NCI-H1436 treated with DMSO at 0.1 percent for 48 hours (cell line): Measurements from ENCODE around the gene MAD1L1.
"Not testable (repeated sequence)": the region's sequence is repeated elsewhere in the genome, so short reads cannot be mapped to it uniquely, and the experiment has no call there.

Source experiments
- DNase-seq: peaks from one replicate; lab custom pipeline; 2025; lab: John Stamatoyannopoulos, UW

MAD1L1 gene

DNA sequence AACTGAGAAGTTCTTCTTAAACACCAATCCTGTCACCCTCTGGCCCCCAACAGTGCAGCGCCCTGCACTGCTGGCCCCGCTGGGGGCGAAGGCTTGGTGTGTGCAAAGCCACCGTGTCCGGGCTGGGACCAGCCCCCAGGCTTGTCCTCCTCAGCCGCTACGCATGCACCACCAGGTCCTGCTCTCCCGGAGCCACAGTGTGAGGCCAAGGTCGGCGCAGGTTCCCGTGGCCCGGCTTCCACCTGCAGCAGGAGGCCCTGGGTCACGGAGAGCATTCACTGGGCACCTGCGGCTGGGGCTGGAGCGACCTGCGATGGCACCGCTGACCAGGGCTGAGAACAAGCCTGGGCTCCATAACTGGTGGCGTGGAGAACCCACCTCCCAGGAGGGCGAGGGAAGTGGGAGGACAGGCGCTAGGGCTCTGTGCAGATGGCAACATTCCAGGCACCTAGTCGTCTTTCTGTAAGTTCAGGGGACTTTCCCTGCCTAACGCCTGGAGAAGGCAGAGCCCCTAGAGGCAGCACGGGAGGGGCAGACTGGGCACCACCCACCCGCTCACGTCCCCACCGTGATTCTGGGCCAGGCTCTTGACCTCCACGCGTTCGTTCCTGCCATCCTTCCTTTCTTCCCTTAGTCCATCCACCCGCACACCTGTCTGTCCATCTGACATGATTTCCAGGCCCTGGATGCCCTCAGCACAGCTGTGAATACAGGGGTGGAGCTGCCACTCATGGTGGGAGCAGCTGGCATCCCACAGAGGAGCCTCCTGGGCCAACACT is 291.1 kb downstream of the MAD1L1 start:
- no peak for DNase-seq

DNA sequence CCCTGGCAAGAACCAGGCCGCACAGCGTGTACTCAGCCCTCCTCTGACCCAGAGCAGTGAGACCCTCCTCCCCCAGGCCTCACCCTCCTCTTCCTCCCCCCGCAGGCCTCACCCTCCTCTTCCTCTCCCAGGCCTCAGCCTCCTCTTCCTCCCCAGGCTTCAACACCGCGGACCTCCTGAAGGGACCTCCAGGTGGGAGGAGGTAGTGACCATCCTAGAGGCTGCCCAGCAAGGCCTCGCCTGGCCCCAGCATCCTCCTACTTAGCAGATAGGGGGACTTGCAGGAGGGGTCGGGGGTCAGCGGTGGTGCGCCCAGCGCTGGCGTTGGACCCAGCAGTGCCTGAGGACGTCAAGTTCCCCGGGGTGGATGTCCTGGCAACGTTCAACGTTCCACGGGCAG is 291.9 kb downstream of the MAD1L1 start:
- DNase-seq: no peak

DNA sequence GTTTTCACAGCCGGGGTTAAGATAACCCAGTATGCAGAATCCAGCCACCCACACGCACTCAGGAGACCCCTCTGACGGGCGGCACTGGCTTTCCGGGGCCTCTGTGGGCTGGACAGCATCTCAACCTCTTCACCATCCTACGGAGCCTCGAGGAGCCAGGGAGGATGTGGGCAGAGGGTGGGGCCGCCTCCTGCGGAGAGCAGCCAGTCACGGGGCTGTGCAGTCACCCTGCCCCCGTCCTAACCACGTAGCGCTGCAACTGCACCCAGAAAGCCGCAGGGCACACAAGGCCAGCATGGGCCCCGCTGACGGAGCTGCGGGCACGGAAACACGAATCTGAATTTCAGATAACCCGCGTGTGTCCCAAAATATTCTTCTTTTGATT is 292.4 kb downstream of the MAD1L1 start:
- no peak for DNase-seq

DNA sequence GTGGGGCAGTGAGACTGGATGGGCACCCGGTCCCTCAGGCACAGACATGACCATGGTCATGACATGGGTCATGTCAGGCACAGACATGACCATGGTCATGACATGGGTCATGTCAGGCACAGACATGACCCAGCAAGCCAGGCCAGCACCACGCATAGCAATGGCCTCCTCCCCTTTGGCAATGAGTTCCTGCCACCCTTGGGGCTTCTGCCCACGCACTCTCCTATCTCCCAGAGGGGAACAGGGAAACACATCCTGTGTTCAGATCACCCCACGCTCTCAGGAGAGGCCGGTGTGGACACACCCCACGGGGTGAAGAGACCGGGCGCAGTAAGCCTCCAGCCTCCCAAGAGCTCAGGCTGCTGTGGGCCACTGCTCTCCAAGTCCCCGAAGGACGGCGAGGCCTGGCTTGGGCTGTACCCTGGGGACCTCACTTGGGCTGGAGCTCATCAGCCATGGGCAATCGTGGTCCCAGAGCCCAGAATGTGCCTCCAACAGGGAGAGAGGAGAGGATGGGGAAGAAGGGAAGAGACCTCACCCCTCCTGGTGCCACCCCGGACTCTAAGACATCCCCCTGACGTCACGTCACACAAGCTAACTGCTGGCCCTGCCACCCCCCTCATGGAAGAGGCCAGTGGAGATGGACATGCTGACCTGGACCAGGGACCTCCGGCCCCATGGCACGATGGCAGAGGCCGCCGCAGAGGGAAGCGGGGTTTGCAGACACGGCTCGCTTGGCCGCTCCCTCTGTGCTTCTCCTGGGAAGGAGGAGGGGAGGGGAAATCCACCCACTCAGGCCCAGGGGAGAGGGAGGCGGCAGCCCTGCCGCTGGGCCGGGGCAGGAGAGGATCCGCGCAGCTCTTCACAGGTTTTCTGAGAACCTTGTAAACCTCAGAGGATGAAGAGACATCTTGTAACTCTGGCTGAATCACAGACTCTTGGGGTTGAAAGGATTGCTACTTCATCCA is 293.0 kb downstream of the MAD1L1 start:
- DNase-seq: no peak

DNA sequence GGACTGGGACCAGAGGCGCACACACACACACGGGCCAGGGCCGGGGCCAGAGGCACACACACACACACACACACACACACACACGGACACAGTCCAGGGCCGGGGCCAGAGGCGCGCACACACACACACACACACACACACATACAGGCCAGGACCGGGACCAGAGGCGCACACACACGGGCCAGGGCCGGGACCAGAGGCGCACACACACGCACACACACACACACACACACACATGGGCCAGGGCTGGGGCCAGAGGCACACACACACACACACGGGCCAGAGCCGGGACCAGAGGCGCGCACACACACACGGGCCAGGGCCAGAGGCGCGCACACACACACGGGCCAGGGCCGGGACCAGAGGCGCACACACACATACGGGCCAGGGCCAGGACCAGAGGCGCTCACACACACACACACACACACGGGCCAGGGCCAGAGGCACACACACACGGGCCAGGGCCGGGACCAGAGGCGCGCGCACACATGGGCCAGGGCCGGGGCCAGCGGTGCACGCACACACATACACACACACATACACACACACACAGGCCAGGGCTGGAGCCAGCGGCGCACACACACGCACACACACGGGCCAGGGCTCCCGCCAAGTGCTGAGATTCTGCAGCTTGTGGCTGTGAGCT is 293.8 kb downstream of the MAD1L1 start:
- DNase-seq: no peak

DNA sequence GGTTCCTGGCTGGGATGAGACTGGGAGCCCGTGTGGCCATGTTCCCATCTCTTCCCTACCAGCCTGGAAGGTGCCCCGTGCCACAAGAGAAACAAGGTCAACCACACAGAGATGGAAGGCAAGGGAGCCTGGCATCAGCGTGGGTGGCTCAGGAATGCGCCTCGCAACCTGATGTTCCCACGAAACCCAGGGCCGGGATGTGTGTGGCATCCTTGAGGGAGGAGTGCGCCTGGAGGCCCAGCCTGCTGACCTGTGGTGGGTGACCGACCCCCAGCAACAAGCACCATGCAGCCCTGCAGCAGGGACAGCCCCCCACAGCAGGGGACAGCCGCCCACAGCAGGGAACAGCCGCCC is 295.5 kb downstream of the MAD1L1 start:
- DNase-seq: no peak

DNA sequence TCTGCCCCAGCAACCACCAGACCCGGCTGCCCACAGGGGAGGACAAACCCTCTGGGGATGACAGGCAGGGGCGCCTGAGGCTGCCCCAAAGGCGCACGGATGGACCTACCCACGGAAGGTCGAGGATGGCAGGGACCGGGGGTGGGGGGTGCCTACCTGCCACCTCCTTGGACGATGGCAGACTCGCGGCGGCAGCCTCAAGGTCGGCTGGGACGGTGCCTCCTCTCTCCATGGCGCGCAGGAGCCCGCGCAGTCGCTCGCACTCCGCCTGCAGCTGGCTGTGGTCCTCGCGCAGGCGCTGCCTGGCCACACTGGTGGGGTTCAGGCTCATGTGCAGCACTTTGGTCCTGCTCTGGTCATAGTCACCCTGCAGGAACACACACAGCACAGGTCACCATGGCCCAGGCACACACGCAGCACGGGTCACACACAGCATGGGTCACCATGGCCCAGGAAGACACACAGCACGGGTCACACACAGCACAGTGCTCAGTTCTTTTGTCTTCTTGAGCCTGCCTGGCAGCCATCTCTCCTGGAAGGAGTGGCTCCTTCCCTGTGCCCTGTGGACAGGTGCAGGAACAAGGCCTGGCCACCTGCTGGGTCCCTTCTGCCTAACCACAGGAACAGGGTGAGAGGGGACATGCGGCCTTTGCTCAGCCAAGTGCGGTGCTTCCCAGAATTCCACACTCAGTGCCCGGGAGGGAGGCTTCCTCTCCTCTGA is 296.1 kb downstream of the MAD1L1 start:
- DNase-seq: no peak

DNA sequence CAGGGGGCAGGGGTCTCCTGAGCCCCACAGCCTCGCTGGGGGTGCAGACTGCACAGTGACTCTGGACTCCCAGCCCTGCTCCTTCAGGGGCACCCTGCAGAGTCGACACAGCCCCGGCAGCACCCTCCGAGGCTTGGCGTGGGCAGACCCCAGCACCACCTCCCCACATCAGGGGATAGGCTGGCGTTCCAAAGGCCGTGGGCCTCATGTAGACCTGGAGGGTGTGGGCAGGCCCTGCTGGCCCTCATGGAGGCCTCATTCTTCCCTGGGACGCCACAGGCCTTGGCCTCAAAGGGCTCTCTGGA is 296.8 kb downstream of the MAD1L1 start:
- no peak for DNase-seq

DNA sequence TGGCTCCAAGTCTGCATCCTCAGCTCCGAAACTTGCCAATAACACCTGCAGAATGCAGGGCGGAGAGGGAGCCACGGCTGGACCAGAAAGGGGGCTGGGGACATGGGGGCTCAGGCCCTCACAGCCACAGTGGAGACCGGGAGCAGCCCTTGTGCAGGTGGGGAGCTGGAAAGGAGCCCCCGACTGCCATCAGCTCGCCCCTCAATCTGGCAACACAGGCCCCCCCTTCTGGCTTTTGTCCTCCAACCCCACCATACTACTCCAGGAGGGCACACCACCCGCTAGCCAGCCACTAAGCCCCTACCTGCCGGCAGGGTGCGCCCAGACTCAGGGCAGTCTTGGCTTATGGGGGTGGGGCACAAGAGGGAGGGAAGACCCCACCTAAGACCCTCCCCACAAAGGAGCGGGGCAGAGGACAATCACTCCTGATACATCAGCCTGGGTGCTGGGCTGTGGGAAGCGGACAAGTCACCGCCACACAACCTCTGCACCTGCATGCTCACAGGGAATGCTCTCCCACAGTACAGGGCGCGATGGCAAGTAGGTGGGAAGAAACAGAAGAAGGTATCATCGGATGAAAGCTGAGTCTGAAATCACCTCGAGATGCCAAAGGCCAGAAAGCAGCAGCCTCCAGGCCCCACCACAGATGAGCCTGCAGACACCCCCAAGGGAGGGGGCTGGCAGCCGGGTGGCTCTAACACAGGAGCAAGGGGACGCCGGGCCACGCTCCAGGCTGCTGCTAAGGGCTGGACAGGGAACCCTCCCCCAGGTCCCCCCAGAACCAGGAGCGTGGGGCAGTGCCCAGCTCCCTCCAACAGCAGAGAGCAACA is 297.4 kb downstream of the MAD1L1 start:
- DNase-seq: no peak

DNA sequence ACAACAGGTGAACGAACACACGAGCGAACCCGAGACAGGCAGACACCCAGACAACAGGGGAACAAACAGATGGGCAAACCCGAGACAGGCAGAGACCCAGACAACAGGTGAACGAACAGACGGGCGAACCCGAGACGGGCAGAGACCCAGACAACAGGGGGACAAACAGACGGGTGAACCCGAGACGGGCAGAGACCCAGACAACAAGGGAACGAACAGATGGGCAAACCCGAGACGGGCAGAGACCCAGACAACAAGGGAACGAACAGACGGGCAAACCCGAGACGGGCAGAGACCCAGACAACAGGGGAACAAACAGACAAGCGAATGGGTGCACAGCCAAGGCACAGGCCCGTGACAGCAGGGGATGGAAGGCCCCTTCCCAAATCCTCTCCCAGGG is 298.0 kb downstream of the MAD1L1 start:
- no peak for DNase-seq

DNA sequence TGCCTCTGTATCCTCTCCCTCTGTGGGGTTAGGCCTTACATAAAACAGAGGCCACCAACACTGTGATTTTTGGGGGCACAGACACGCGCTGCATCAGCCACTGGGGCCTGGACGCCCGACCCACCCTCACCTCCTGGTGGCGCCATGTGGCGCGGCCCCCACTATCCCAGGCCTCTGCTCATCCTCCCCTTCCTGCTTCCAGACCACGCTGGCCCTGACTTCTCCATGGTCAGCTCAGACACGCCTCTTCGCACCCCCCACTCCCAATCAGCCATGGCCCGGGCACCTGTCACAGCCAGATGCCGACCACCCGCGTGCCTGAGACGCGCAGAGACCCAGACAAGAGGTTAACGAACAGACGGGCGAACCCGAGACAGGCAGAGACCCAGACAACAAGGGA is 298.7 kb downstream of the MAD1L1 start:
- no peak for DNase-seq

DNA sequence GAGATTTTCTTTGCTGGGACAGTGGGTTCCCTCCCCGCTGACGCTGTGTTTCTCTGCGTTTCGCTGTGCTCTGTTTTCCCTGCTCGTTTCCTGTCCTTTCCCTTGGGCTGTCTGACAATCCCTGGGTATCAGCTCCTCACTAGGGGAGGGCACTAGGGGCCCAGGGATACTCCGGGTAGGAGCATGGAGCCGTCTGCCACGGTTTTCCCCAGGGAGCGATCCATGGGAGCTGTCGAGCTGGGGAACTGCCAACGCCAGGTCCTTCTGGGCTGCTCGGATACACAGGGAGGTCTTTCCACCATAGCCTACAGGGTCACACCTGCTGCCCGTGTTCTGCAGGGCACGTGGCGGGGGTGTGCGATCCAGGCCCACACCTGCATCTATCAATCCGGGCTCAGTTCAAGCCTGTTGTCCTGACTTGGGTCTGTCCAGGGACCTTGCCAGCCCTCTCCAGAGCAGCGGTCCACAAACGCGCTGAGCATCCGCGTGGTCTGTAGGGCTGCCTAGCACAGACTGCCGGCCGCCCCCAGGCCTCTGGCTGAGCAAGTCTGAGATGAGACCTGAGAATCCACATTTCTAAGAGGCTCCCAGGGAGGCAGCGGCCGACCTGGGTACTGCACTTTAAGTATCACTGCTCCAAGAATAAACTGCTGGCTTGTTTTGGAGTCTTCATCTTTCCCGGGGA is 299.5 kb downstream of the MAD1L1 start:
- no peak for DNase-seq

DNA sequence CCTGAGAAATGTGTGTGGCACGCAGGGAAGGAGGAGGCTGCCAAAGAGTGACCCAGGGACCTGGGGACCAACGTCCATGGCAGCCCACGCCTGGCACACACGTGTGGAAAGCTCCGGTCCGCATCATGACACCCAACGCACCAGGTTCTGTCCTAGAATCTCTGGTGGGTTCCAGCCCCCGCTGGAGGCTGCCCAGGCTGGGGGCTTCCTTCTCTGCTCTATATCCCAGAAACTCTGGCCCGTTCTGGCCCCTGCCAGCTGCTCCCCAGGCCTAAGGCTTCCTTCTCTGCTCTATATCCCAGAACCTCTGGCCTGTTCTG is 300.8 kb downstream of the MAD1L1 start:
- DNase-seq: no peak

DNA sequence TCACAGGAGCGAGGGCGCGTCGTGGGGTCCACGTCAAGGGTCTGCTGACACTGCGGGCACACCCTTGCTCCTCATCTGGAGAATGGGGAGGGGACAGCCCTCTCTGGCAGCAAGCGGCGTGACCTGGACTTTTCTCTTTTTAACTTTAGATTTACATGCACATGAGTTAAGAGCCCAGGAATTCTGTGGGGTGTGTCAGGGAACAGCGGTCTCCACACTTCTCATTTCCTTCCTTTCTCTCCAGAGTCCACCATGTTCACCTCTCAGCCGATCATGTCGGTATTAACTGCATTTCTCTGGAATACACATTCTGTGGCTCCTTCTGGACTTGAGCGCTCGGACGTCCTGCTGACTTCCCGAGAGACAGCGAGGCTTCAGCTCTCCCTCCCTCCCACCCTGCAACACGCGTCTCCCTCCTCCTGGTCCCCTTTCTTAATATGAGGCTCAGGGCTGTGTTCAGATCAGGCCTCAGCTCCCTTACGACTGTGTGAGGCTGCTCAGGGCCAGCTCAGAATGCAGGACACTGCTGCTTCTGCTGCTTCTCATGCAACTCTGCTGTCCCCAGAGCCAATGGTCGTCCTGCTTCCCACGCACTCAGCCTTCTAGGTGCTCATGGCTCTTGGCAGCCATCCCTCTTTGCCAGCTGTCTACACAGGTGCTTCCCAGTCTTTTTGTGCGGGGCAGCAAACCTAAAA is 301.3 kb downstream of the MAD1L1 start:
- no peak for DNase-seq

DNA sequence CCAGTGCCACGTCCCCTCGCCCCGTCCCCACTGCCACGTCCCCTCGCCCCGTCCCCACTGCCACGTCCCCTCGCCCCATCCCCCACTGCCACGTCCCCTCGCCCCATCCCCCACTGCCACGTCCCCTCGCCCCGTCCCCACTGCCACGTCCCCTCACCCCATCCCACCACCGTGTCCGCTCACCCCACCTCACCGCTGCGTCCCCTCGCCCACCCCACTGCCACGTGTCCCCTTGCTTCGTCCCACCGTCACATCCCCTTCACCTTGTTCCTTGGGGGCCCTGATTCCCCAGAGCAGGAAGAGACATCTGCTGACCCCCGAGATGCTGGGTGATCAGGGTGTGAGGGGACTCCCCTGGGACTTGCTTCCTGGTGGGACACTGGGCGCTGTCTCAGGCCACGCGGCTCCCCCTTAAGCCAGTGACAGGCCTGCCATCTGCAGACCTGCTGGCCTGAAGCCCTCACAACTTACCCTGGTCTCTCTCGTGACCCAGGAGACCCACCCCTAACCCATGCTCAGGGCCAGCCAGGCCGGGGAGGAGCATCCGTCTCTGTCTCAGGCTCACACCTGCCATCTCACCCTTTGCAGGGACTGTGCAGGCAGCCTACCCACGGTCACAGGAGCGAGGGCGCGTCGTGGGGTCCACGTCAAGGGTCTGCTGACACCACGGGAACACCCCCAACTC is 302.2 kb downstream of the MAD1L1 start:
- DNase-seq: no peak

DNA sequence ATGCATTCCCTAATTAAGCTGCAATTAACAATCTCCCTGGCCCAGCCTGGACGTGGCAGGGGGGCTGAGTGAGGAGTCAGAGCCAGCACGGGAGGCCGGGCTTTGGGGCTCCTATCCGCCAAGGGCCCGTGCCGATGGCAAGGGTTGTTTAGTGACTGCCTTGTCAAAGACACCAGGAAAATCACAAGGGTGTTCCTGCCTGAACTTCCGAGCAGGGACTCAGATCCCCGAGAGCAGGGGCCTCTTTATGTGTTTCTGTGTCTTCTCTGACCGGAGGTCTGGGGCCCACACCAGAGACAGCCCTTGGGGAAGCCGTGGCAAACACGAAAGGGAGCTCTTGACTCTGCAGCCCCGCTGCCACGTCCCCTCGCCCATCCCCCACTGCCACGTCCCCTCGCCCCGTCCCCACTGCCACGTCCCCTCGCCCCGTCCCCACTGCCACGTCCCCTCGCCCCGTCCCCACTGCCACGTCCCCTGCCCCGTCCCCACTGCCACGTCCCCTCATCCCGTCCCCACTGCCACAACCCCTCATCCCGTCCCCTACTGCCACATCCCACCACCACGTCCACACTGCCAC is 303.3 kb downstream of the MAD1L1 start:
- DNase-seq: not testable (repeated sequence)

DNA sequence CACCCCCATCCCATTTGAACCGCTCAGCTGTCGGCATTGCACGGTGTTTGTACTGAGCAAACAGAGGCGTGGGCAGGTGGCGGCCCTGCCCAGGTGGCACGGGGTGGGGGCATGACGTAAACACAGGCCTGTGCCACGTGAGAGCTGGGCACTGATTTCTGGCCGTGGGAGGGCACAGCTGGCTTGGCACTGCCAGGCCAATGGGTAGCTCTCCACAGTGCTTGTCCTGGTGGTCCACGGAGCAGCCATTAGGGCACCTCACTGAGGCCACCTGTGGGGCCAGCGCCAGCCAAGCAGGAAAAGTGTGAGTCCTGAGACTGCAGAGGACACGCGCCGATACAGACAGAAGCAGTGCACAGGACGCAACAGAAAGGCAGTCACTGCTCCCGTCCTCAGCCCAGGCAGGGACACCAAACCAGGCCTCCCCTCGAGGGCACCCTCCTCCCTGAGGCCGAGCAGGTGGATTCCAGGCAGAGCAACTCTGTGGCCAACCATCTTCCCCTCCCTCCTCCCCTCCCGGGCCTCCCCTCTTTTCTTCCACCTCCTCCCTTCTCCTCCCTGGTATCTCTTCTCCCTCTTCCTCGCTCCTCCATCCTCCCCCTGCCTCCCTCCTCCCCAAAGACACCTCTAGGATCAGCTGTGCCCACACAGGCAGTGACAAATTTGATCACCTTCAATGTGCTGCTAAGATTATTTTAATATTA is 303.9 kb downstream of the MAD1L1 start:
- DNase-seq: no peak

DNA sequence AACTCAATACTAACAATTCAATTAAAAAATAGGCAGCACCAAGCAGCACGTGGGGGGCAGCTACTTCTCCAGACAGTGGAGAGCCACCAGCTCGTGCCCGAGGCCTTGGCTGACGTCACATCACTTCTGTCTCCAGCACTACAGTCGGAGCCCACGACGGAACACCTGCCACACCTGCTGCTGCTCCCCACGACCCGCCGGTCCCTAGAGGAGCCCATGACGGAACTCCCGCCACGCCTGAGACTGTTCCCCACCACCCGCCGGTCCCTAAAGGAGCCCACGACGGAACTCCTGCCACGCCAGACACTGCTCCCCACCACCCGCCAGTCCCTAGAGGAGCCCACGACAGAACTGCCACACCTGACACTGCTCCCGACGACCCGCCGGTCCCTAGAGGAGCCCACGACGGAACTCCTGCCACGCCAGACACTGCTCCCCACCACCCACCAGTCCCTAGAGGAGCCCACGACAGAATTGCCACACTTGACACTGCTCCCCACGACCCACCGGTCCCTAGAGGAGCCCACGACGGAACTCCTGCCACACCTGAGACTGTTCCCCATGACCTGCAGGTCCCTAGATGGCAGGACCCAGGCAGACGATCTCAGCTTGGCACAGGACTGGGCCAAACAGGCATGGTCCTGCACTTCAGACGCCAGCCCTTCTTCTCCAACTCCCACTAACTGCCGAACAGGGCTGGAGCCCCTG is 304.7 kb downstream of the MAD1L1 start:
- no peak for DNase-seq
